SH-SY5Y (cell line): ENCODE data around the gene CCDC85C.

Source experiments
- GATA2 ChIP-seq: IDR thresholded peaks from 2 replicates; pipeline ENCODE4 v1.6.1; 2011; ENCODE audit warnings: mild to moderate bottlenecking, low read depth, low read length
- GATA3 ChIP-seq: IDR thresholded peaks from 2 replicates; pipeline ENCODE4 v1.6.1; 2011; ENCODE audit warnings: low read depth, mild to moderate bottlenecking, low read length, moderate library complexity

DNA sequence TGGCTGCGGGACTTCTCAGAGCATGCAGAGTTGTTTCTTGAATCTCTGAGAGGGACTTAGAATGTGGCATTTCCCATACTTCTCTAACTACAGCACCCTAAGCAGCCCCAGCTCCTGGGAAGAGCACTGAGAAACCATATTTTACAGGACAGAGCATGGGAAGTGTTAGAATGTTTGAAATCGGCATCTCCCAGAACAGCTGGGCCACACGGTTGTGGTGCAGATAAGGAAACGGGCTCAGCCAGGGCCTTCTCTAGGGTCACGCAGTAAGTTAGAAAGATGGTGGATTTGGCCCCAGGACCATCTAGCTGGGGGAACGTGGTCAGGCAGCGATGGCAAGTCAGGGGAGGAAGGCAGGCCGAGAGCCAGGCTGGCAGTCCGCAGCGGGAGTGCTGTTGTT is 30.4 kb upstream of the CCDC85C start:
- TF ChIP-seq GATA2 = no peak
- no peak for TF ChIP-seq GATA3
